Activated effector memory CD4-positive, alpha-beta T cell treated with anti-CD3 and anti-CD28 coated beads, Interleukin-2, amount 50 U/mL, for 16 hours (primary cell): ENCODE data around the gene TRMT61A.

ENCODE experiments used
- DNase-seq: peaks from one replicate; pipeline ENCODE4 v3.0.0-alpha.2; 2020

Gene TRMT61A

DNA sequence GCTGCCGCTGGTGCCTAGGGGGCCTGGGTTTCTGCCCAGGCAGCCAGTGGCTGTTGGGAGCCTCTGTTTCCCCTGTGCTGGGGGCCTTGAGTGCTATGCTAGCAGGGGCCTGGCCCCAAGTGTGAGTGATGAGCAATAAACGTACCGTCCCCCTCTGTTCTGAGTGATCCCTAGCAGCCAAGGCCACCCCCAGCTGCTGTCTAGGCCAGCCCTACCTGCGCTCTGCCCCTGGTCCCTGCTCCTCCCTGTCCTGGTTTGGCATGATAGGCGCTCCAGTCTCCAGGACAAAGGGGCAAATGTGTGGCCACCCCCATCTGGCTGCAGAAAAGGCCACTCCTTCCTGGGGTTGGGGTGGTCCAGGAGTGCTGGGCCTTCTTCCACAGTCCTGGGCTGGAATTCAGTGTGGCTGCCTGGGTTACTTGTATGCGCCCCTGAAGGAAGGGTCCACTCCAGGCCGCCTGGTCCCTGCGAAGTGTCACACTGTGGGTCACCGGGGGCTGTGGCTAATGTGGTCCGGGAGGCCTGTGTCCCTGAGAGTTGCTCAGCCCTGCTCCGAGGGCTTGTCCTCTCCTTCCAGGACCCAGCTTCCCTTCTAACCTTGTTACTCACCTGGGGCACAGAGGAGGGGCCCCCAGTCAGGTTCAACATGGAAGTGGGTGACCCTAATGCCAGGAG lies 7.0 kb downstream of the TRMT61A start:
- no peak for DNase-seq

DNA sequence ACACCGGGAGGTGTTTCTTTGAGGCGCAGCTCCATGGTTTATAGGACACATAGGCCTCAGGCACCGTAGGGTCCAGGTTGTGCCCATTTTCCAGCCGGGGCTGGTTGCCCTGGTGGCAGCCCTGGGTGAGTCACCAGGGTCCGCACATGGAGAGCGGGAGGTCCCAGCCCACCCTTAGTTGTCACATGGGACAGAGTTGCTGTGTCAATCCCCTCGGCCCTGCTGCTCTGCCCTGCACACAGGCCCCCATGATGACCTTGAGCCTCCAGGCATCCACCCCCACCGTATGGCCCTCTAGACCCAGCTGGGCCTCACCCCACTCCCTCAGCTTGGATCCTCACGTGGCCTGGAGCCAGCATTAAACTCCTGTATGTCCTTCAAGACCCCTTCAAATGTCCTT lies 7.7 kb downstream of the TRMT61A start:
- DNase-seq = no peak

DNA sequence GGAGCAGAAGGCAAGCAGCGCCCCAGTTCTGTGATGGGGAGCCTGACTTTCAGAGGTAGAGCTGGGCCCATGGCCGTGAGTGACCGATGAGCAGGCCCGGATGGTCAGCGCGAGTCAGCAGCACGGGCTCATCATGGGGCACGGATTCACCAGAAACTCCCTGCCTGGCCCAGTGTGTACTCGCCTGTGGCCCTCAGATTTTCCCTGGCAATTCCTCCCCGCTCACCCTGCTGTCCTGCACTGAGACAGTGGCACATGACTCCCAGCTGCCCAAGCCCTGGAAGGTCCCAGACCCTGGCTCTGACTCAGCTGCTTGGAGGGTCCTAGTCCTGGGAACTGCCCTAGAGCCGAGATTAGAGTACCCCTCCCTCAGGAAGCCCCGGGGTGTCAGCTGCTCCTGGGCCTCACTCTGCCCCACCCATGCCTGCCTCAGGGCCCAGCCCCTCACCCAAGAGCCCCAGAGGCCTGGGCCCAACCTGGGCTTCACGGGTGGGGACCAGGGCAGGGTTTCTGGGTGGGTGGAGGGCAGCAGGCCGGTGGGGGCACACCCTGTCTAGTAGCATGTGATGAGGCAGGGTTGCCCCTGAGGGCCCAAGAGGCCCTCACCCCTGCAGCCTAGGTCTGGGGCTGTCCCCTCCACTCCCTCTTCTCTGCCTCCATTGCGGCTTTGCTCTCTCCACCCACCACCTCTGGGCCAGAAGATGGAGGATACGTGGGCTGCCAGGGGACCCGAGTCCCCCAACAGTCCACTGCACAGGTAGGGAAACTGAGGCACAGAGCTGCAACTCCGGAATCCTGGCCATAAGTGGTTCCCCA lies 8.4 kb downstream of the TRMT61A start:
- DNase-seq = no peak

DNA sequence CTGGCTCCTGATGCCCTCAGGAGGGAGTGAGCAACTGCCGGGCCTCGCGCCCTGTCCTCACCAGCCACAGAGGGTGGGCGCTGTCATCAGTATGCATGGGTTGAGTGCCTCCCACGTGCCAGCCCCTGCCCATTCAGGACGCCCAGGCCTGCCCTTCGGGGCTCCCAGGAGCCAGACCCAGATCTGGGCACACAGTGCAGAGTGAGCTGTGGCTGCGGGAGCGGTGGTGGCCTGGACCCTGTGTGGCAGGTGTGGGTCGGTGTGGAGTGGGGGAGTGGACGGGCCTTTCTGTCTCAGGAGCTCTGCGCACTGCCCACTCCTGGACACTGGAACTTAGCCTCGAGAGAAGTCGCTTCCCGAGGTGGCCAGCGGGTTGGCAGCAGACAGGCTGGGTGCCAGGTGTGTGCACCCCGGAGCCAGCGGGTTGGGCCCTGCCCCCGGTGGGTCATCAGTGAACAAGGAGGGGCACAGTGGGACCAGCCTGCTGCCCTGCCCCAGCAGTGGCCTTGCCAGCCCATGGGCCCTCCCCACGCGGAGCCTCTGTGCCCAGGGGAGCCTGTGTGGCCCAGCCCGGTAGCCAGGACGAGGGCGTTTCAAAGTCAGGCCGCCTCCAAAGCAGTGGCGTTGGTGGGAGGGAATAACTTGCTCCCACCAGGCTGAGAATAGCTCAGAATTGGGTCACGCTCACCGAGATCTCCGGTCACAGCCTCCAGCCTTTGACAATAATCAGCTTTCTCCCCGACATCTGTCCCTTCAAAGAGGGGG lies 9.5 kb downstream of the TRMT61A start:
- no peak for DNase-seq

DNA sequence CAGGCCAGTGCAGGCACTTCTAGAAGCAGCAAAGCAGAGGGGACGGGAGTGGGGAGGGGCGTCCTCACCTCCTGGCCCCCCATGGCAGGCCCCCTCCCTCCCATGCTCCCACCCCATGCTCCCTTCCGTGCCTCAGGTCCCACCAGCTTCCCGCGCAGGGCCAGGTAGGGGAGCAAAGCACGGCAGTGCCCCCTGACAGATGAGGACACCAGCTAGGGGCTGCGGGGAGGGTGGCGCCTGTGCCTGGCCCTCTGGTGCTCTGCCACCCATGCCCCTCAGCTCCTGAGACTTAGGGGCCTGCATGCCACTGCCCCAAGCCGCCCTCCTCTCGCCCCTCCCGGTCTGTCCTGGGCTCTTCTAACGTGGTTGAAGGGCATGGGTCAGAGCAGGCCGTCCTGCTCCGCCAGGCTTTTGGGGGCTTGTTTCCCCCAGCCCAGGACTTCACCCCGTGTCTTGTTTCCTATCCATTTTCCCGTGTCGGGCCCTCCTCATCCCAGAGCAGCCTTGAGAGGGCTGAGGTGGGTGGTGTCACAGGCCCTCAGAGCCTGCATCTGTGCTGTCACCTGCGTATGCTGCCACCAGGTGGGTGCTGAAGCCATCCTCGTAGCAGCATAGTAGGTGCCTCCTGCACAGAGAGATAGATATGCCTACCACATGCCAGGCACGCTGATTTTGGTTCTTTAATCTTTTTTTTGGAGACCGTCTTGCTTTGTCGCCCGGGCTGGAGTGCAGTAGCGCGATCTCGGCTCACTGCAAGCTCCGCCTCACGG lies 10.2 kb downstream of the TRMT61A start:
- no peak for DNase-seq

DNA sequence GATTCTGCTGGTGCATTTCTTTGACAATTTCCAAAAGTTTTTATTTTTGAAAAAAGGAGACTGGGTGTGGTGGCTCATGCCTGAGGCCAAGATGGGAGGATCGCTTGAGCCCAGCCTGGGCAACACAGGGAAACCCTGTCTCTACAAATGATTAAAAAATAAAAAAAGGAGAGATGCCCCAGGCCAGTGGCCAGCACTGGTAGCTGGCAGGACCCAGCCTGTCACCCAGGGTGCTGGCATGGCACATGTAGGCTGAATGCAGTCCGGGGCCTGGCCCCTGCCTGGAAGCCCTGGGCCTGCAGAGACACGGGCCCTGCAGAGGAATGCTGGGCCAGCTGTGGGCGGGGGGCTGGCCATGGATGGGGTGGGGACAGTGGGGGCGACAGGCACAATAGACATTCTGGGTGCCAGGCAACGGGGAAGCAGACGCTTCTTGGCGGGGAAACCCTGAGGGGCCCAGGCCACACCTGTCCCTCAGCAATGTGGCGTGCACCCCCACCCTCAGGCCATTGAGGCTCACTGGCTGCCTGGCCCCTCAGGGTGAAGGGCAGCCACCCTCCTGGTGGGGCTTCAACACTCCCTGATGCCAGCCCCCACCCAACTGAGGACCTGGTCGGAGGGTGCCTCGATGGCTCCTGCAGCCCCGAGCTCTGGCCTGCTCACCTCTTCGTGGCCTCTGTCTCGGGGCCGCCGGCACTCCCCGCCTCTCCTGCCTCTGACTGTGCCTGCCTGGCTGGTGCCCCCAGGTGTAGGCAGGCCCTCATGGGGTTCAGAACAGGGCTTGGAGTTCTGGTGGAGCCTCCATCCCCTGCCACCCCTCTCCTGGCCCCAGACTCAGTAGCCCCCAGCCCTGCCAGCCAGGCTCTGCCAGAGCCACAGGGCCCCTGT lies 12.1 kb downstream of the TRMT61A start:
- DNase-seq = no peak

DNA sequence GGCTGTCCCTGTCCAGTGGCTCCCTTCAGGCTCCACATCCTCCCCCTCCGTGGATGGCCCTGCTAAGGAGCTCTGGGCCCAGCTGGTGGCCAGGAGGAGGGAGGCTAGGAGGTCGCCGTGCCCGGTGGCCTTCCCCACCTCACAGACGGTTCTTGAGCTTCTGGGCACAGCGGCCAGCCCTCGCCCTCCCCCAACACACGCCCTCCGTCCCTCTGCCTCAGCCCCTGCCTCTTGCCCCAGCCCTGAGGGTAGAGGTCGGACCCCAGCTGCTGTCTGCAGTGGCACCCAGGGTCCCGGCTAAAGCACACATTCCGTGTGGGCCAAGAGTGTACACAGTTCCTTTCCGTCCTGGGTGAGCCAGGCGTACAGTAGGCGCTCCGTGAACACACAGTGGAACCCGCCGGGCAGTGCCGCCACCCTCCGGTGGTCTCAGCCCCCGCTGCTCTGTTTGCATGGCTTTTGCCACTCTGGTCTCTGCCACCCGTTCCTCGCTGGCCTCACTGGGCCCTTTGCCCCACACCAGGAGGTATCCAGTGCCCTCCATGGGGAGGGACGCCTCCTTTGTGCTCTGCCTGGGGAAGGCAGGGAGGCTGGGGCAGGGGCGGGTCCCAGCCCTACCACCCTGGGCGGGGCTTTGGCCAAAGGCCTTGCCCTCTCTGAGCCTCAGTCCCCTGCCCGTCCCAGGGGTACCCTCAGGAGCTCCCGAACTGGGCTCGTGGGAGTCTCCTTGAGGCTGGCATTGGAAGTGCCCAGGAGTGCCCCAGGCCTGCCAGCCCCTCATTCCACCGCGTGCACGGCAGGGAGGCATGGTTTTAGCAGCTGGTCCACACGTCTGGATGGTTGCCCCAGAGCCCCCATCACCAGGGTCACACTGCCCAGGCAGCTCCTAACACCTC lies 13.0 kb downstream of the TRMT61A start:
- DNase-seq = no peak

DNA sequence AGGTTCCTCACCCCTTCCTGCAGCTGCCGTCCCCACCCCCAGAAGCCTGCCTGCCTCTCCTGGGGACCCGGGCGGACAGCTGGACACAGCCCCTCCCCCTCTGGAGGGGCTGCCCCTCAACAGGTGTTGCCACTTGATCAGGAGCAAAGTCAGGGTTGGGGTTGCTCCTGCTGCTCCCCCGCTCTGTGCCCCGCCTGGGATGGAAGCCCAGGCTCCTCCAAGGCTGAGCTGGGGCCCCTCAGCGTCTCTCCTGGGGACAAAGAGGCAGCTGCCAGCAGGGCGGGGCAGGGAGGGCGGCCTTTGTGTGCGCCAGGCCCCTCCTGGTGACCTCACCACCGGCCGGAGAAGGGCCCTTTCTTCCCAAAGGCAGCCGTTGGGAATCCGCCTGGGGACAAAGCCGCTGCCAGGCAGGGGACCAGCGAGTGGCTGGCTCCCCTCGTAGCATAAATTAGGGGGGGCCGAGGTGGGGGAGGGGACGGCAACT lies 13.7 kb downstream of the TRMT61A start:
- DNase-seq = no peak

DNA sequence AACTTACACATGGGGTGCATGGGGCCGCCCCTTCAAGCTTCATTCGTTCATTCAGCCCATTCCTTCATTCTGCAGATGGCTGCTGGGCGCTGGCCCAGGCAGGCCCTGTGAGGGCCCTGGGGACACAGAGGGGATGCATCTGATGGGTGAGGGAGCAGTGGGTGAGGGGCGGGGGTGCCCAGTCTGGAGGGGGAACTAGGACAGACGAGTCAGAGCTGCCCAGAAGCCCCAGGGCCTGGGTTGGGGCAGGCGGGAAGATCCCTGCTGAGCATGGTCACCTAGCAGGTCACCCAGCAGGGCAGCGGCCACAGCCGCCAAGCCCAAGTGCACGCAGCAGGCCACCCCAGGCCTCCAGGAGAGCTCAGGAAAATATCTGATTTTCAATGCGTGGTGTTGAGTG lies 14.1 kb downstream of the TRMT61A start:
- DNase-seq = no peak

DNA sequence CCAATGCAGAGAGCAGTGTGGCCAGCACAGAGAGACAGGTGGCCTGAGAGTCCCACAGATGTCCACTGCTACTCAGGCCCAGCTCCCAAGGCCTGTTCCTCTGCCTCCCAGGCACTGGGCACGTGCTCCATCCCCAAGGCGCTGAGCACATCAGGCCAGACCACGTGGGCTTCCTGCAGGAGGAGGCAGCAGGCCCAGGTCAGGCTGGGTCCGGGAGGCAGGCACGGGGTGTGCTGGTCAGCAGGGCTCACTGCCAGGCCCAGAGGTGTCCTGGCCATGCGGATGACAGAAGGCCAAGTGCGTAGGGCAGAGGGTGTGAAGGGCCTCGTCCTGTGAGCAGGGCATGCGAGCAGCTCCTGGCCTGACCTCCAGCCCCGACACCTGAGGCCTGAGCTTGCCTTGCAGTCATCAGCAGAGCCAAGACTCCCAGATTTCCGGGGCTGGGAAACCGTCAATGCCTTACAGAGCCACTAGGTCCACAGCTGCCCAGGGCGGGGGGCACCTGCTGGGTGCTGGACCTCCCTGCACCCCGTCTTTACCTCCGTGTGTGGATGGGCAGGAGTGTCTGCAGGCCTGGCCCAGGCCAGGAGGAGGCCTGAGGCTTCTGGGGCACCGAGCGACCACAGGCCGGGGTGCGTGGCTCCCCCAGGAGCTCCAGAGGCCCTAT lies 14.9 kb downstream of the TRMT61A start:
- DNase-seq = no peak

DNA sequence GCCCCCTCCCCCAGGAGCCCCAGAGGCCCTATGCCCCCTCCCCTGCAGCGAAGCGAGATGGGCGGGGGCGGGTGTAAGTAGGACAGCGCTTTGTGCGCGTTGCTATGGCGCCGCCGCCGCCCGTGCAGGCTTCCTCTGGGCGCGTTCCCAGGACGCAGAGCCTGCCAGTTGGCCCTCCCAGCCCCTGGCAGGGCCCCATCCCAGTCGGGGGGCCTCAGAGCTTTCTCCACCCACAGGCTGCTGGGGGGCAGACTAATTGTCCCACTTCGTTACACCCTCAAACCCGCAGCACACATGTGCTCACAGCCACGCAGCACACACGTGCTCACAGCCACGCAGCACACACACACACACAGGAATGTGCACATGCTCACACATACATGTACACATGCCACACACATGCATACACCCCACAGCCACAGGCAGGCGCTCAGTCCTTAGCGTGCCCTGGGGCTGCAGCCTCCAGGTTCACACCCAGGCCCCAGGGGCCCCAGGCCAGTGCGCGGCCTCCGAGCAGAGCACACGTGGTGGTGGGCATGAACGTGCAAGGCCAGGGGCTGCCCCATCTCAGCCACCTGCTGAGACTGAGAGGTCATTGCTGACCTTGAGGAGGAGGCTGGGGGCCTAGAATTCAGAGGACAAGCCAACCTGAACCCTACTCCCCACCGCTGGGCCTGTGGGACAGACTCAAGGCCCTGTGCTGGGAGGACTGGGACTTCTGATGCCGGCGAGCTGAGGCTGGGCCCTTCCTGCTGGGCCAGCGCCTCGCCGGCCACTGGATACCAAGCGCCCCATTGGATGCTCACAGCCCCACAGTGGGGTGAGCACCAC lies 15.6 kb downstream of the TRMT61A start:
- DNase-seq = no peak

DNA sequence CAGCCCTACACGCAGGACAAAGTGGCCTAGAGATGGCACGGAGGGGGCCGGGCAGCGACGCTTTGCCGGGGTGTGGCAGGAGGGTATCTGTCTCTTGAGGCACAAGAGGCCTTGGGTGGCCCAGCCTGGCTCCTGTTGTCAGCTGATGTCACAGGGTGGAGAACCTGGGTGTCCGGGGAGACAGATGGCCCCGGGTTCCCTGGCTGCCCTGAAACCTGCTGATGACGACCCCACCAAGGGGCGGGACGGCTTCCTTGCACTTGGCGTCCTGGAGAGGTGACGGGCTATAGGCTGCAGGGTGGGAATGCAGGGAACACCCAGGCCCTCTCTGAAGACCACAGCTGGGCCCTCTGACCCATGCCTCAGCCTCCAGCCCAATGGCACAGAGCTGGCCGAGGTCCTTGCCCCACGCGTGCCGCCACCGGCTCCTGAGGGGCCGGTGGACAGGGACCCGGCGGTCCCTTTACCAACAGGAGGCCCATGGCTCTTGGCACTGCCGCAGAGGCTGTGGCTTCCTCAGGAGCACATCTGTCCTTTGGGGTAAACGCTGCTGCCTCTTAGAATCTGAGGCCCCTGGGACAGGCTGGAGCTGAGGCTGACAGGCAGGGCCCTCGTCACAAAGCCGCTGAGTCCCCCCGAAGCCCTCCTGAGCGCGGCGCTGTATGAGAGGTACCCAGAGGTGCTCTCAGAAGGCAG lies 16.4 kb downstream of the TRMT61A start:
- DNase-seq = no peak

DNA sequence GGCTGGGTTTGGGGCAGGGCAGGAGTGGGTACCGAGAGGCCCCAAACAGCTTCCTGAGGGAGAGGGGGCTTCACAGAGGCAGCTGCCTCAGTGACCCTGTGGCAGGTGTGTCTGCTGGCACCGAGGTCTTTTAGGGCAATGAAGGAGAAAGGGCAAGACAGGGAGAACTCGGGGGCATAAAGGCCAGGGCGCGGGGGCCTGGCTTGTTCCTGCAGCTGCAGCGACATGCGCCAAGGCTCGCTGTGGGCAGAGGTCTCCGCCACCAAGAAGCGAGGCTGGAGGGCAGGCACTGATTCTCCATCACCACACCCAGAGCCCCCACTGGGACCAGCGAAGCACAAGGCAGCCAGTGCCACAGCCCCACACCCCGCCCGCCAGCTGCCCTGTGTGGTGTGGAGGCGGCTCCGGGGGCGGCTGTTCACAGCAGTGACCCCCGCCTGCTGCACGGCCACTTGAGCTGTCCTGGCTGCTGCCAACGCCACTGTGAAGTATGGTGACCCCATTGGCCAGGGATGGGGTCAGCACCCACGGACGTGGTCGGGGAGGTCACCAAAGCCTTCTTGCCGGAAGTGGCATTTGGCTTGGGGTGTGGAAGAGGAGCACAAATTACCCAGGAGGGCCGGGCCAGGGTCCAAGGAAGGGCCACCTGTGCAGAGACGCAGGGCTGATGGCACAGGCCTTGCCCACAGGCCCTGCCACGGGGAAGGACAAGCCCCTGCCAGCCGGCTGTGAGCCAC lies 17.1 kb downstream of the TRMT61A start:
- no peak for DNase-seq

DNA sequence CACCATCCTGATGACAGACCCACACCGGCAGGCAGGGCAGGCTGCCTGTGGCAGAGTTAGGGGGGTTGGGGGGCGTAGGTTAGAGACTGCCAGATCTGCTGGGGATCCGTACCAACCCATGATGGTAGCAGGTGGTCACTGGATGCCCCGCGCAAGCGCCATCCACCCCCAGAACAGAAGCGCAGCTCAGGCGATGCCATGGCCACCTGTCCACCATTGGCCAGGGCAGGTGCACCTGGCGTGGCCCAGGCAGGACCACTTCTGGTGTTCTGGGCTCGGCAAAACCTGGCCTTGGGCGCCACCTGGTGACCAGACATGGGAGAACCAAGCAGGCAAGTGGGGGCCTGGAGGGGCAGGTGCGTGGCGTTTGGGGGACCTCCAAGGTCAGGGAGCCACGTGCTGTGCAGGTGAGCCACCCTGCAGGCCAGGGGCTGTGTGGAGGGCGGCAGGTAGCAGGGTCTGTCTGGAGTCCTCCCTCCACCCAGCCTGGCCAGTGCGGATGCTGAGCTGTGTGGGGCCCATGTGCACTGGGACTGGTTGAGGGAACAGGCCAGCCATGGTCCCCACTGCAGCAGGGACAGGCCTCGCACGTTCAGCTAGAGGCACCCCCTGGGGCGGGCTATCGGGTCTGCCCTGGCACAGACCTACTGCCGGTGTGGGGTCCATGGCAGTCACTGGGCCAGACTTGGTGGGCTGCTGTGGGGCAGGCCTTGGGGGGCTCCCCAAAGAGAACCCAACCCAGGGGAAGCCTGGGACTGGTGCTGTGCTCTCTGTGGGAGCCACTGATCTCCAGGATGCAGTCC lies 17.9 kb downstream of the TRMT61A start:
- peak; percentile 92 for DNase-seq

DNA sequence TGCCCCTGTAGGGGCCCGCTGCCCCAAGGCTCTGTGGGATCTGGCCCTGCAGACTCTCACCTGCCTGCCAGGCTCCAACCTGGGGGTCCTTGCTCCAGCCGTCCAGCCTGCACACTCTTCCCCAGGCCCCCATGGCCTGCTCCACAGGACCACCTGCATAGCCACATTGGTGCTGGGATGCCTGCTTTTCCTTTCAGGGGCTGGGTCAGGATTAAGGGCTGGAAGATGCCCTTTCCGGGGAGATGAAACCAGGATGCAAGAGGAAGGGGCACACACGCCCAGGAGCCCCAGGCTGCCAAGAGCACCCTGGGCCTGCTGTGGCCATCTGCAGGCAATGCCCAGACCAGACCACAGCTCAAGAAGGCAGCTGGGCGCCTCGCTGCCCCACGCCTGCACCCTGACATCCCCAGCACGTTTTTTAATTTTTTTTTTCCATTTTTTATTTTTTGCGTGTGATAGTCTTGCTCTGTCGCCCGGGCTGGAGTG lies 18.5 kb downstream of the TRMT61A start:
- no peak for DNase-seq

DNA sequence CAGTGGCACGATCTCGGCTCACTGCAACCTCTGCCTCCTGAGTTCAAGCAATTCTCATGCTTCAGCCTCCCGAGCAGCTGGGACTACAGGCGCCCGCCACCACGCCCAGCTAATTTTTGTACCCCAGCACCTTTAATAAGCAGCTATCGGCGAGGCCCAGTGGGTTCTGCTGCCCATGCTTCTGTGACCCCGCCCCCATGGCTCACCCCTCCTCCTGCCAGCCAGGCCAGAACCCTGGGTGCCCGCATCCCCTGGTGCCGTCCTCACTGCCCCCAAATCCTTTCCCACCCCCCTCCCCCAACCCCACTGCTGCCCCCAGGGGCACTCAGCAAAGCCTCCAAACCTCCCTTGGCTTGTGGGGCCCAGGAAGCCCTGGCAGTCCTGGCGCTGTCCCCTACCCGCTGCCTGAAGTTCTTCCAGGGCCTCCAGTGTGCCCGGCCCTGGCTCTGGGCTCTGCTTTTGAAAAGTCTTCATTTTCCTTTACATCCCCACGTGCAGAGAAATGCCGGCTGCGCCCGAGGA lies 19.0 kb downstream of the TRMT61A start:
- DNase-seq = no peak
